ENCODE data around the gene GALNT9.
"Not testable (repeated sequence)": the region's sequence is repeated elsewhere in the genome, so short reads cannot be mapped to it uniquely, and the experiment has no call there.

Gene GALNT9

GRCh38 chr12:132263451-132264049 lies 65.8 kb downstream of the GALNT9 start:
- no peak for DNase-seq (ENCODE audit: low read depth)

GRCh38 chr12:132263061-132263360 lies 66.4 kb downstream of the GALNT9 start:
- DNase-seq (ENCODE audit: low read depth): no peak

- DNase-seq (ENCODE audit: low read depth): no peak
Measured at GRCh38 chr12:132262256-132263060, 66.9 kb downstream of the GALNT9 start.

- no peak for DNase-seq (ENCODE audit: low read depth)
Measured at GRCh38 chr12:132261328-132262138, 67.9 kb downstream of the GALNT9 start.

- DNase-seq (ENCODE audit: low read depth): no peak
Measured at GRCh38 chr12:132260721-132261120, 68.7 kb downstream of the GALNT9 start.

GRCh38 chr12:132259872-132260695 lies 69.3 kb downstream of the GALNT9 start:
- no peak for DNase-seq (ENCODE audit: low read depth)

- no peak for DNase-seq (ENCODE audit: low read depth)
Measured at GRCh38 chr12:132259364-132259871, 70.0 kb downstream of the GALNT9 start.

GRCh38 chr12:132258543-132258942 lies 70.8 kb downstream of the GALNT9 start:
- DNase-seq (ENCODE audit: low read depth): no peak

- DNase-seq (ENCODE audit: low read depth): no peak
Measured at GRCh38 chr12:132257955-132258490, 71.4 kb downstream of the GALNT9 start.

GRCh38 chr12:132257206-132257954 lies 72.0 kb downstream of the GALNT9 start:
- DNase-seq (ENCODE audit: low read depth): no peak

- DNase-seq (ENCODE audit: low read depth): no peak
Measured at GRCh38 chr12:132256646-132257045, 72.7 kb downstream of the GALNT9 start.

- DNase-seq (ENCODE audit: low read depth): no peak
Measured at GRCh38 chr12:132255642-132256041, 73.7 kb downstream of the GALNT9 start.

GRCh38 chr12:132253698-132254480 lies 75.5 kb downstream of the GALNT9 start:
- no peak for DNase-seq (ENCODE audit: low read depth)

GRCh38 chr12:132252981-132253380 lies 76.4 kb downstream of the GALNT9 start:
- DNase-seq (ENCODE audit: low read depth): not testable (repeated sequence)

- no peak for DNase-seq (ENCODE audit: low read depth)
Measured at GRCh38 chr12:132251741-132252490, 77.5 kb downstream of the GALNT9 start.

- DNase-seq (ENCODE audit: low read depth): no peak
Measured at GRCh38 chr12:132251310-132251709, 78.1 kb downstream of the GALNT9 start.

- no peak for DNase-seq (ENCODE audit: low read depth)
Measured at GRCh38 chr12:132250707-132251106, 78.7 kb downstream of the GALNT9 start.

GRCh38 chr12:132249689-132250478 lies 79.5 kb downstream of the GALNT9 start:
- DNase-seq (ENCODE audit: low read depth): no peak
